OCI-LY1 (cell line): ENCODE results near the gene ADAM12.

ENCODE experiments used
- H2AFZ ChIP-seq: fragments of 200-600 bp; sonication (generic), shearing (Covaris generic); 2 replicates; pipeline ENCODE4 v1.6.0; 2014; ENCODE audit warnings: antibody characterized with exemption, mild to moderate bottlenecking, low read length
- H3F3A ChIP-seq: fragments of 200-600 bp; sonication (generic), shearing (Covaris generic); 2 replicates; pipeline ENCODE4 v1.6.0; 2014; ENCODE audit warnings: mild to moderate bottlenecking, antibody characterized with exemption, low read length, moderate library complexity; ENCODE audit not compliant: insufficient read depth
- H3K27ac ChIP-seq: fragments of 200-600 bp; sonication (generic); 2 replicates; pipeline ENCODE4 v1.5.1; 2014; ENCODE audit warnings: low read length, mixed run types, mild to moderate bottlenecking, low read depth; ENCODE audit not compliant: poor library complexity, severe bottlenecking
- H3K27me3 ChIP-seq: fragments of 200-600 bp; sonication (generic); 2 replicates; pipeline ENCODE4 v1.6.0; 2014; ENCODE audit warnings: antibody characterized with exemption, mild to moderate bottlenecking, low read length, moderate library complexity; ENCODE audit not compliant: insufficient read depth
- H3K36me3 ChIP-seq: fragments of 200-600 bp; sonication (generic); 2 replicates; pipeline ENCODE4 v1.6.1; 2014; ENCODE audit warnings: mild to moderate bottlenecking, antibody characterized with exemption, low read length, moderate library complexity, mixed read lengths; ENCODE audit not compliant: insufficient read depth
- H3K4me1 ChIP-seq: fragments of 200-600 bp; sonication (generic); 2 replicates; pipeline ENCODE4 v1.5.1; 2014; ENCODE audit warnings: mild to moderate bottlenecking, low read length, moderate library complexity; ENCODE audit not compliant: insufficient read depth, severe bottlenecking
- H3K4me2 ChIP-seq: fragments of 200-600 bp; sonication (generic), shearing (Covaris generic); 2 replicates; pipeline ENCODE4 v1.6.1; 2014; ENCODE audit warnings: low read length
- H3K4me3 ChIP-seq: fragments of 200-600 bp; sonication (generic); 2 replicates; pipeline ENCODE4 v1.5.1; 2014; ENCODE audit warnings: low read length, low read depth, mild to moderate bottlenecking, mixed read lengths; ENCODE audit not compliant: poor library complexity, severe bottlenecking
- H3K79me2 ChIP-seq: fragments of 200-600 bp; shearing (Covaris generic); 2 replicates; pipeline ENCODE4 v1.6.1; 2016; ENCODE audit warnings: mixed run types, low read length, mixed read lengths; ENCODE audit not compliant: insufficient read depth
- H3K9ac ChIP-seq: fragments of 200-600 bp; sonication (generic), shearing (Covaris generic); 2 replicates; pipeline ENCODE4 v1.6.1; 2014; ENCODE audit warnings: mild to moderate bottlenecking, low read length, mixed read lengths
- H3K9me2 ChIP-seq: fragments of 200-600 bp; sonication (generic), shearing (Covaris generic); 2 replicates; pipeline ENCODE4 v1.6.1; 2014; ENCODE audit warnings: low read depth, mild to moderate bottlenecking, low read length, mixed read lengths
- H3K9me3 ChIP-seq: fragments of 200-600 bp; shearing (Covaris generic); 2 replicates; pipeline ENCODE4 v1.6.1; 2014; ENCODE audit warnings: low read length, mixed read lengths
- H4K20me1 ChIP-seq: fragments of 200-600 bp; sonication (generic), shearing (Covaris generic); 2 replicates; pipeline ENCODE4 v1.6.0; 2016; ENCODE audit warnings: mild to moderate bottlenecking, low read length; ENCODE audit not compliant: insufficient read depth
- CTCF ChIP-seq: fragments of 200-600 bp; sonication (generic), shearing (Covaris generic); IDR thresholded peaks from 2 replicates; pipeline ENCODE4 v1.5.1; 2017; ENCODE audit warnings: mild to moderate bottlenecking, antibody characterized with exemption, low read length, moderate library complexity, mixed read lengths
- EZH2 ChIP-seq: fragments of 200-600 bp; sonication (generic), shearing (Covaris generic); IDR thresholded peaks from 2 replicates; pipeline ENCODE4 v1.8.0; 2017; ENCODE audit warnings: borderline replicate concordance, mixed run types, mild to moderate bottlenecking, antibody characterized with exemption, low read length, moderate library complexity, mixed read lengths

Gene ADAM12

DNA sequence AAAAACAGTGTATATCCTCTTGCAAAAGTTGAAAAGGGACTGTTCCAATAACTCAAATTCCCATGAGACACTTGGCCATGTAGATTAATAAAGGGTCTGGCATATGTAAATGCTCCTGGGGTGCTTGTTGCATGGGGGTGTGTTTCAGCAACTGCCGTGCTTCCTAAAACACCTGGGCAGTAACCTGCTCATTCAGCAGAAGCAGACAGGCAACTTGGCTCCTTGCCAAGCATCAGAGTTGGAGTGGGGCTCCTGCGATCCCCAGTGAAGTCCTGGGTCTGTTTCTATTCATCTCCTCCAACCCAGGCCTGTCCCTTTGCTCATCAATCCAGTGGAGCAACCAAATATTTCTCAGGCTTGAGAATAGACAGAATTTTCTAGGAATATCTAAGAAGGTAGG is 42.2 kb upstream of the ADAM12 start:
- Histone ChIP-seq H3K36me3 (no peaks in the 10 kb centered on the region), H3F3A (no peaks in the 10 kb centered on the region), H3K9me2 (no peaks in the 10 kb centered on the region), H3K27ac (no peak overlapping the region), H4K20me1 (no peaks in the 10 kb centered on the region), H3K27me3 (no peaks in the 10 kb centered on the region), H3K9ac (no peak overlapping the region), H2AFZ (no peak overlapping the region), H3K4me2 (no peak overlapping the region), H3K9me3 (no peaks in the 10 kb centered on the region), H3K79me2 (no peaks in the 10 kb centered on the region), H3K4me3 (no peak overlapping the region), H3K4me1 (no peaks in the 10 kb centered on the region)
- no peak for TF ChIP-seq EZH2
- no peak for TF ChIP-seq CTCF

DNA sequence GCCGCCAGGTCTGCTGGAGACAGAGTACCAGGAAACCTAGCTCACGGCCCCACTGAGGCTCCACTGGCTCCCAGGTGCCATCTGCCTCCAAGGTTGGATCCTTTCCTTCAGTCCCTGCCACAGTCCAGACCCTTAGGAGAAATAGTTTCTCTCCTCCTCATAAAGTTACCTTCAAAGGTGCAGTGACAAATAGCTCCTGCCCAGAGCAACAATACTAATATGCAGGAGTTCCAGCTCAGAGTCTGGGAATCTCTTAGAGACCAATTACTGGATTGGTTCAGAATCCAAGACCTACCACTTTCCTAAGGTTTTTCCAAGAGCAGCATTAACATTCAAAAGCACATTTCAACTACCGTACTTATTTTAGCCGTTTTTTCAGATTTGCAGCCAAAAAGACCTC is 41.0 kb upstream of the ADAM12 start:
- no peak for TF ChIP-seq EZH2
- no peak for TF ChIP-seq CTCF
- no peaks in the 10 kb centered on the region for H3K79me2 ChIP-seq
- no peaks in the 10 kb centered on the region for H3K27me3 ChIP-seq
- no peak overlapping the region for H3K27ac ChIP-seq
- H3K9me3 ChIP-seq: no peaks in the 10 kb centered on the region
- H3K4me3 ChIP-seq: no peak overlapping the region
- no peaks in the 10 kb centered on the region for H3K36me3 ChIP-seq
- H3F3A ChIP-seq: no peaks in the 10 kb centered on the region
- H3K9me2 ChIP-seq: no peaks in the 10 kb centered on the region
- H4K20me1 ChIP-seq: no peaks in the 10 kb centered on the region
- no peak overlapping the region for H3K4me2 ChIP-seq
- H3K4me1 ChIP-seq: no peaks in the 10 kb centered on the region
- H3K9ac ChIP-seq: no peak overlapping the region
- no peak overlapping the region for H2AFZ ChIP-seq

- Histone ChIP-seq H3K27ac (no peak overlapping the region), H3K4me3 (no peak overlapping the region)
- no peak for TF ChIP-seq EZH2
- TF ChIP-seq CTCF: no peak
These were observed 37.3 kb upstream of the ADAM12 start for GRCh38 chr10:126425489-126426065.

More at GRCh38 chr10:126425489-126426065, 37.3 kb upstream of the ADAM12 start:
- Histone ChIP-seq H3K9me2 (no peaks in the 10 kb centered on the region), H4K20me1 (no peaks in the 10 kb centered on the region), H3K4me2 (no peak overlapping the region), H3K4me1 (no peaks in the 10 kb centered on the region), H3K36me3 (no peaks in the 10 kb centered on the region), H3K9me3 (no peaks in the 10 kb centered on the region), H2AFZ (no peak overlapping the region), H3K79me2 (no peaks in the 10 kb centered on the region), H3F3A (no peaks in the 10 kb centered on the region), H3K9ac (no peak overlapping the region), H3K27me3 (no peaks in the 10 kb centered on the region)
